Keratinocyte (primary cell): ENCODE results near the gene USP35.

Experiments
- CTCF ChIP-seq, 3 experiments: IDR thresholded peaks in 1 of 3; conservative IDR thresholded peaks in 1 of 3; optimal IDR thresholded peaks in 1 of 3; 2 replicates in 2 of 3; 3 replicates in 1 of 3; pipeline versions ENCODE3 to v1.5.1; 2011; ENCODE audit warnings: low read length in 3 of 3, mild to moderate bottlenecking in 3 of 3, moderate library complexity in 2 of 3, control low read depth in 1 of 3, inconsistent platforms in 1 of 3; ENCODE audit not compliant: insufficient read depth in 2 of 3; ENCODE audit errors: extremely low read depth in 1 of 3
- EZH2 ChIP-seq: IDR thresholded peaks from one replicate; pipeline ENCODE4 v1.6.1; 2012; ENCODE audit warnings: inconsistent platforms, mild to moderate bottlenecking, low read length, moderate library complexity

GRCh38 chr11:78193806-78194205, 5.1 kb downstream of the USP35 start:
- no peak for TF ChIP-seq CTCF (optimal IDR thresholded peaks at IDR 0.05 in 1 of 3, IDR thresholded peaks at IDR 0.05 in 1 of 3, conservative IDR thresholded peaks at IDR 0.05 in 1 of 3; ENCODE audit: extremely low read depth in 1 of 3, insufficient read depth in 2 of 3, low read length in 3 of 3)
- TF ChIP-seq EZH2: no peak
